Activated CD4-positive, CD25-positive, alpha-beta regulatory T cell (primary cell): ENCODE measurements around the gene NUP160.
"Not testable (repeated sequence)": the region's sequence is repeated elsewhere in the genome, so short reads cannot be mapped to it uniquely, and the experiment has no call there.

ENCODE experiments used
- DNase-seq, 4 experiments: peaks; one replicate each; lab custom pipeline; 2025; lab: John Stamatoyannopoulos, UW

Gene NUP160

DNA sequence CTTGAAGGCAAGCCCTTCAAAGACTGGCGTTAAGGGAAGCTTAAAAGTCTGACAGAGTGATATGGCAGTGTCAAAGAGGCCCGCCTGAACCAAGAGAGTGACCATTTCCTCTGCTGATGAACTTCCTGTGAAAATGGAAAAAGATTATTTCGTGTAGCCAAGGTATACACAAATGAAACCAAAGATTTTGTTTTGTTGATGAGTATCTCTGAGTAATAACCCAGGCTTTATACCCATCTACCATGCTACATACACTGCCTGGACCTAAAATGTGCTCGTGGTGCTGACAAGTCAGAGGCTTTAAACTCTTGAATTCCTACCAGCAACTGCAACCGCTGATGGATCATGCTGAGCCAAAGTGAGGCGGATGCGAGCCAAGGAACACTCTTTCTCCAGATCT, 60.0 kb downstream of the NUP160 start:
- DNase-seq = no peak

DNA sequence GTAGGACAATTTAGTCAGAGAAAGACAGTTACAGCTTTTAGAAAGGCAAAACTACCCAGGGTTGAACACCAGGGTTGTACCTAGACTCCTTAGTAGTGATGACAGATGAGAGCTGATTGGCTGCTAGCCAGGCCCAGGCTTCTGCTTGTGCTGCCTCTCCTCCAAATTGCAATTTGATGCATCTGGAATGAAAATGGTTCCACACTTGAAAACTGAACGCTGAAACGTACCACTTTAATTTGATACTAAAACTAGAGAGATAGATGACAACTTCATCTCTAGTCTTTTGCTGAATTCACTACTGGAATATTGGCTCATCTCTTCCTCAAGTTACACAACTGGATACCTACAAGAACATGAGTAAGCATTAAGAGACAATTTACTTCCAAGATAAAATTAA, 61.8 kb downstream of the NUP160 start:
- no peak for DNase-seq

DNA sequence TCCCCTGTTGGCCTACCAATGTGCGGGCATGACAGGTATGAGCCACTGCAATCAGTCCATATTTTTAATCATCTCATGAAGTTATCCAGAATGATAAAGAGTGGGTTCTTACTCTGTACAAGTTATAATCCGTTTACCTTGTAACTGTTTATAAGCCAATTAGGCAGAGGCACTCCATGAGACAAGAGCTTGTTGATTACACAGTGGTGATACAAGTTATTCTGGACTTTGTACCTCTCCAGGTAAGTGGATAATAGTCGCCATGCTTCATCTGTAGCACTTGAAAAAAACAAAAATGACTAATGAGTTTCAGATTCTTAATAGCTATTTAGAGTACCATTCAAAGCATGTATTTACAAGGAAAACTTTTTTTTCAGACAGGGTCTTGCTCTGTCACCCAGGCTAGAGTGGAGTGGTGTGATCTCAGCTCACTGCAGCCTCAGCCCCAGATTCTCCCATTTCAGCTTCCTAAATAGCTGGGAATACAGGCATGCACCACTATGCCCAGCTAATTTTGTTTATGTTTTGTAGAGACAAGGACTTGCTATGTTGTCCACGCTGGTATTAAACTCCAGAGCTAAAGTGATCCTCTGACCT, 63.3 kb downstream of the NUP160 start:
- DNase-seq = no peak

DNA sequence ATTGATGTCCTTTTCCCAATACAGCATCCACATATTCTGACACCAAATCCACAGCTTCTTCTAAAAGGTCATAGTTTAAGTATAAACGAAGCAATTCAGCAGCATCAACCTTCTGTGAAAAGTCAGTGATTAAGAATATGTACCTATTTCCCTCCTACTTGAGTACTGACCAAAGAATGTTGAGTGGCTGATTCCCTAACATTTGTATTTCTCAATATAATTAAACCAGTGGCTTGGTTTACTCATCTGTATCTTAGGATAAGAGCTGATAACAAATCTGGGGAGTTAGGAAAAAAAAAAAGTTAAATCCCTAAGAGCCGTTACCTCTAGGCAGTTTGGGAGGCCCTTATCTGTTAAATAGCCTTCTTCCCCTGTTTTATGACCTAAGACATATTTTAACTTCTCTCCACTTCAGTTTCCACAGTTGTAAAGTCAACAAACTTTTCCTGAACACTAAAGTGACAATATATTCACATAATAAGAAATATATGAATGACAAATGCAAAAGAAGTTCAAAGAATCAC, 65.0 kb downstream of the NUP160 start:
- no peak for DNase-seq

DNA sequence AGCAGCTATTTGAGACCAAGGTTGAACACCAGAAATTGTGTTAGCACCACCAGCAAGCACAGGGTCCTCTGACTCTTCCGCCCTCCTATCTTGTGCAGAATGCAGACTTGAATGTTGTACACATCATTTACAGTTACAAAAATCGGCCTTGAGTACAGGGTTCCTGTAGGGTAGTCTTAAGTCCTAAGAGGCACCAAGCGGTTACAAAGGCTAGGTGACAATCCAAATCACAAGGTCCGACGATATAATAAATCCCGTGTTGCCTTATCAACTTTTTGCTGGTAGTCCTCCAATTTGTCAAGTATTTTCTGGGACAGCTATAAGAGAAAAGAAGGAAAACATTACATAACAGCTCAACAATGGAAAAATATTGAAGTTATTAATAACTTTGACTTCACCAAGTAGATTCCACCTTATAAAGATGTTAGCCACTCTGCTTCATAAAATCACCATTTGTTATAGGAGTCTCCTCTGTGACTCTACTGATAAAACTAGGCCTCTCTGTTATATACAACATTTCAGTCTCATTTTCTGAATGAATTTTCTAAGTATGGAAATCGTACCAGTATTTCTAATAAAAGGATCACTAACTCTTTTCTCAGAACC, 69.2 kb downstream of the NUP160 start:
- no peak for DNase-seq

DNA sequence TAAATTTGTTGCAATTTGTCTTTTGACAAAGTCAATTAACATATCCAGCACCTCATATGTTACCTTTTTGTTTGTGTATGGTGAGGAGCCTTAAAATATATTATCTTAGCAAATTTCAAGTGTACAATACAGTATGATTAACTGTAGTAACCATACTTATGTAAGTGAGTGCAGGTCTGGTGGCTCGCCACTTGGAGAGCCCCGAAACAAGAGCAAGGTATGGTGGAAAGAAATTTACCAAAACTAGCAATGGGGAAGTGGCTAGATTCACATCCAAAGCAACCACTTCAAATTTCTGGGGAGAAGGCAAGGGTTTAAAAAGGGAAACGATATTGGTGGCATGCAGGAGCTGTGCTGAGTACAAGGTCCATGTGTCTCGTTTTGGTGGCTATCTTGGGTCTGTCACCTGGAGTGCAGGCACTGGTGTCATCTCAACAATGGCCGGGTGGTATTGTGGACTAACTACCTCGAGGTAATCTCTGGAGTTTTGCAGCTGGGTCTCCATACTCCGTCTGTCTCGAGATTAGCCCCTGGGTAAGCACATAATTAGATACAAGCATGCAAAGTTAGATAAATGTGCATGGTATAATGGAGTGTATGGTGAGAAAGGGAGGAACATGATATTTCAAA, 72.8 kb downstream of the NUP160 start:
- DNase-seq = no peak

DNA sequence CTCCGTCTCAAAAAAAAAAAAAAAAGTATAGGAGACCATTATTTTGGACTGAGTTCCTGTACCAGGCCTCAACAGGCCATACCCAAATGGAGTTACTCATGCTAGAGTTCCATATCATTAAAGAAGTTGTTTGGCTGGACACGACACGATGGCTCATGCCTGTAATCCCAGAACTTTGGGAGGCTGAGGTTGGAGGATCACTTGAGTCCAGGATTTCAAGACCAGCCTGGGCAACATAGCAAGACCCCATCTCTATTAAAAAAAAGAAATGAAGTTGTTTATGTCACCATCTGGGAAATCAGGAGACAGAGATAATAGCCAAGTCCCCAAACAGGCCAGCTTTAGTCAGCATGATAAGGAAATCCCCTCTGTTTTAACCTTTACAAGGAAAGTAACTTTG, 74.3 kb downstream of the NUP160 start:
- no peak for DNase-seq

DNA sequence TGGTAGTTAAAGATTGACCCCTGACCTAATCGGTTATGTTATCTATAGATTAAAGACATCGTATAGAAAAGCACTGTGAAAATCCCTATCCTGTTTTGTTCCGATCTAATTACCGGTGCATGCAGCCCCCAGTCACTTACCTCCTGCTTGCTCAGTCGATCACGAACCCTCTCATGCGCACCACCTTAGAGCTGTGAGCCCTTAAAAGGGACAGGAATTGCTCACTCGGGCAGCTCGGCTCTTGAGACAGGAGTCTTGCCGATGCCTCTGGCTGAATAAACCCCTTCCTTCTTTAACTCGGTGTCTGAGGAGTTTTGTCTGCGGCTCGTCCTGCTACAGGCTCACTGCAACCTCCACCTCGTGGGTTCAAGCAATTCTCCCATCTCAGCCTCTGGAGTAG, 78.6 kb downstream of the NUP160 start:
- not testable (repeated sequence) for DNase-seq

DNA sequence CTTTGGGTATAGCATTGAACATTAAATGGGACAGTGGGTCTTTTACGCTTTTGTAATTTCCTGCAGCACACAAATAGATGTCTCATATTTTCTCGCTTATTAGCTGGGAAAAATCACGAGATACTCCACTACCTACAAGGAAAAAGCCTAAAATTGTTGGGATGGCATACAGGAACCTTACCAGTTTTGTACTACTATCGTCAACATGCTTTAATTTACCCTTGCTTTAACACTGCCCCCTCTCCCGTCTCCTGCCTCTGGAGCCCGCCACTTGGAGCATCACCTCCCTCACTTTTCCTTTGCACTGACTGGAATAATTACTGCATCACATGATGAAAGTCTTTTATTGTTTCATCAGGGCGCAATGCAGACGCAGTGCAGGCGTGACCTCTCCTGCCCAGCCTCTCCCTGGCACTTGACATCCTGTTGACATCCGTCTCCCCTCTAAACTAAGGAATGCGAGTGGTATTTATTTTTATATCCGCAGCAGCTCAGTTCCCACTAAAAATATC, 80.0 kb downstream of the NUP160 start:
- no peak for DNase-seq

DNA sequence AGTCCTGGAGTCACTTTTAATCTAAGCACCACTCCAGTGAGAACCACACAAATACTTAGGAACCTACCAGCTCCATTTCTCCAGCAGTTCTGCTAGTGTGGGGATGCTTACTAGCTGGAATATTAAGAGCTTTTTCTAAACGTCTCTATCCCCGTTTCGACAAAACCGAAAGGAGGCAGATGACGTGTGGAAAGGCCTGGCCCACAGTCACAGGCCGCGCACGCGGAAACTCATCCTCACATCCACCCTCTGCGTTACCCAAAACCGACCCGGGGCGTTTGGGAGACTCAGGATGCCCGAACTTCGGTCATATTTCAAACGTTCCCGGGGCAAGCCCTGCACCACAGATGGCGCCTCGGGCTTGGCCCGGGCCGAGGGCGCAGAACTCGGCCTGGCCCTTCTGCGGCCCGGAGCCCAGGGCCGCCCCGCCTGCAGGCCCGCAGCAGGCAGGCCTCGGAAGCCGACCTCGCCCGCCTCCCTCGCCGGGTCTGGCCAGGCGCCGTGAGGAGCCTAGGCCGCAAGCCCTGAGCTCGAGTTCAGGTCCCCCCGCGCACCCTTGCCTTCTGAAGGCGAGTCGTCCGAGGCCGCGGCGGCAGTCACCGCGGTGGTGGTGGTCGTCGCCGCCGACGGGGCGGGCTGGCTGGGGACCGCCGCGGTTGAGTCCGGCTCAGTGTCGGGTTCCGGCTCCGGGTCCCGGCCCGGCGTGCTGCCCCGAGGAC, 81.5 kb downstream of the NUP160 start:
- peak; percentile 50 to 53 (median 51) for DNase-seq

DNA sequence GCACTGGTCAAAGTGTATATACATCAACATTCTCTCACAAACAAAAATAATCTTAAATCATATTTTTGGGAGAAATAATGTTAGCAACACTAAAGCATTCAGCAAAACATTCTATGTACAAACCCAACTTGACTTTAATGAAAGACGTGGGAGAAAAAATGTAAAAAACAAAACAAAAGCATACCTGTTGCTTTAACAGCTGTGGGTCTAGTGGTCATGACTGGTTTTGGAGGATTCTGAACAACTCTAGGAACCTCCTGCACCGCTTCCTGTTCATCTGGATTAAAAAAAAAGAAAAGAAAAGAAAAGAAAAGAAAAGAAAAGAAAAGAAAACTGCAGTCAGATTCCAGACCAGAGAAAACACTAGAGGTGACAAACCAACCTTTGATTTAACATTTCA, 83.1 kb downstream of the NUP160 start:
- DNase-seq = no peak

DNA sequence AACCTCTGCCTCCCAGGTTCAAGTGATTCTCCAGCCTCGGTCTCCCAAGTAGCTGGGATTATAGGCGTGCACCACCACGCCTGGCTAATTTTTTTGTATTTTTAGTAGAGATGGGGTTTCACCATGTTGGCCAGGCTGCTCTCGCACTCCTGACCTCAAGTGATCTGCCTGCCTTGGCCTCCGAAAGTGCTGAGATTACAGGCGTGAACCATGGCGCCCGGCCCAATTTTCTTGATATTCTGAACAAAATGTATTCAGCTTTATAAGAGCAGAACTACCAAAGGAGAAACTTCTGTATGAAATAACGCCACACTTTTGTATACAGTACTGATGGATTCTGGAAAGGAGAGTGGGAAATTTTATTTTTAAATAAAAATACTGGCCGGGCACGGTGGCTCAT, 88.9 kb downstream of the NUP160 start:
- DNase-seq = not testable (repeated sequence)

DNA sequence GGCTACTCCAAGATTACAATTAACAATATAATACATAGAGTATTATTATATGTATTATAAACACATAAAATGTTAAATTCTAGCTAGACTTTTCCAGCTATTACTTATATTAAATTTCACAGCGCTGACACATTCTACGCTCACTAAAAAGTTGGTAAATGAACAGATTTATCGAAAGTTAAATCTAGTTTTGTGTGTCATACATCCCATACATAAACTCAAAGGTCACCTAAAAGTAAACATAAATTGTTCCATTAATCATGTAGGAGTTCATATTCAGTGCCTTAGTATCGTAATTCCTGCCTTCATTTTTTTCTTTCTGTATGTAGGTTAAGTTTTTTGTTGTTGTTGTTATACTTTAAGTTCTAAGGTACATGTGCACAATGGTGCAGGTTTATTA, 91.9 kb downstream of the NUP160 start:
- DNase-seq = no peak

DNA sequence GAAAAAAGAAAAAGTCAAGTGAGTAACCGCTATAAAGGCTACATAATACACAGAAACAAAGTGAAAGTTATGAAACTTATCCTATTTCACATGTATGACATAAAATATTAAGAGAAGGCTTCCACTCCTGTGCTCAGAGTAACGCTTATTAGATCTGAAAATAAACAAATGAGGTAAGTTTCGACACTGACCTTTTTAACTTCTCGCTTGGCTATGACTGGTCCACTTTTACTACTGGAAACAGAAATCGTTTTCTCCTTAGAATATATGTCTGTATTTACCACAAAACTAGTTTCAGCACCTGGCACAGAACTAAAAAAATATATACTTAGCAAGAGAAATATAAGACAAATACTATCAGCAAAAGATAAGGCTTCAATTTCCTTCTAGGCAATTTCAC, 97.4 kb downstream of the NUP160 start:
- no peak for DNase-seq

DNA sequence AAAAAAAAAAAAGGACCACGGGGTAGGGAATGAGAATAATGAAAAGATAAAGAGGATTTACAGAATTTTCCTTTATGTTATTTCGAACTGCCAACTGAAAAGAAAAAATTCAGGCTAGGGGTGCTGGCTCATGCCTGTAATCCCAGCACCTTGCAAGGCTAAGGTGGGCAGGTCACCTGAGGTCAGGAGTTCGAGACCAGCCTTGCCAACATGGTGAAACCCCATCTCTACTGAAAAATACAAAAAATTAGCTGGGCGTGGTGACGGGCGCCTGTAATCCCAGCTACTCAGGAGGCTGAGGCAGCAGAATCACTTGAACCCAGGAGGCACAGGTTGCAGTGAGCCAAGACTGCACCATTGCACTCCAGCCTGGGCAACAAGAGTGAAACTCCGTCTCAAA, 105.7 kb downstream of the NUP160 start:
- not testable (repeated sequence) for DNase-seq

DNA sequence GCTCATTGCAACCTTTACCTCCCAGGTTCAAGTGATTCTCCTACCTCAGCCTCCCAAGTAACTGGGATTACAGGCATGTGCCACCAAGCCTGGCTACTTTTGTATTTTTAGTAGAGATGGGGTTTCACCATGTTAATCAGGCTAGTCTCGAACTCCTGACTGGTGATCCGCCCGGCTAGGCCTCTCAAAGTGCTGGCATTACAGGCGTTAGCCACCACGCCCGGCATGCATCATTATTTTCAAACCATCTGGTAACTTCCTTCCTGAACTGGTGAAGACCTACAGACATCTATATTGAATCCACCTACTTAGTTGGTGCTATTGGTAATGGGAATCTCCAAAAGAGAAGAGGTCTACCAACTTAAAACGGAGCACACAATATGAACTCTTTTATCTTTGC, 110.3 kb downstream of the NUP160 start:
- not testable (repeated sequence) for DNase-seq

DNA sequence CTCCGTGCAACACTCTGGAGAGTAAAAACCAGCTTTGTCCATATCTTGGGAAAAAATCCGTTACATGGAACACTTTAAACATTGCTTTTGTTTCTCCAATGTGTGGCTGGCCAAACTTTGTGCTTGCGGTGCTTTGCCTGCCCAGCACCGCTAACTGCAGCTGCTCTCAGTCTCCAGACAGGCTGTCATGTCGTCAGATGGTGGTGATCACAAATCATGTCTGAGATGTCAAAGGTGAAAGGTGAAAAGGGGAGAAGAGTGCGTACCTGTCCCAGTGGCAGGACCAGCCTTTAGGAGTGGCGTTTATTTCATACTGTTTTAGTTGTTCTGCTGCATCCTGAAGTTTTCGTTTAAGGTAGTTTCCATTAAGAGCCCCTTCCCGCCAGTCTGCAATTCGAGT, 115.9 kb downstream of the NUP160 start:
- DNase-seq = no peak

DNA sequence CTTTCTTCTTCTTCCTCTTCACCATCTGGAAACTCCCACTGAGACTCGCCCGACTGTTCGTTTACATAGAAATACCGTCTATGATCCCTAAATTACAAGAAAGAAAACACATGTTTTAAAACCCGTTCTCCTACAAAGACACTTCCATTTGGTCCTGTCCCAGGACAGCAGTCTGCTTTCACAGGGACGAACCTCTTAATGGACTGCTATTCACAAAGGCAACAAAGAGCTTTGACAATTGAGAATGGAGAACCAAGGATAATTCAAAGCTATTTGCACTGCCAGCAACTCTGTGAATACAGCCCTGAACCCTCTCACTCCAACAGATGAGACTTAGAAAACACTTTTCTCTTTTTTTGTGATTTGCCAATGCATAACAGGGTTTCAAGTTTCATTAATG, 116.7 kb downstream of the NUP160 start:
- no peak for DNase-seq
